DOHH2 (cell line): ENCODE results near the gene ARHGAP19.

Experiments used
- CTCF ChIP-seq: fragments of 200-600 bp; sonication (generic); IDR thresholded peaks from one replicate; pipeline ENCODE4 v1.5.1; 2014; ENCODE audit warnings: antibody characterized with exemption, mild to moderate bottlenecking, low read depth, low read length; ENCODE audit not compliant: poor library complexity, severe bottlenecking
- EZH2phosphoT487 ChIP-seq: fragments of 200-600 bp; sonication (generic); IDR thresholded peaks from 2 replicates; pipeline ENCODE4 v1.6.1; 2017; ENCODE audit warnings: borderline replicate concordance, mild to moderate bottlenecking, antibody characterized with exemption, low read length, moderate library complexity, mixed read lengths

GRCh38 chr10:97321804-97322190 lies 29.4 kb upstream of the ARHGAP19 start:
- TF ChIP-seq CTCF (no peak), EZH2phosphoT487 (no peak)
